ENCODE data around the gene PCDHGB1.
"Not testable (repeated sequence)": the region's sequence is repeated elsewhere in the genome, so short reads cannot be mapped to it uniquely, and the experiment has no call there.

The PCDHGB1 gene

DNA sequence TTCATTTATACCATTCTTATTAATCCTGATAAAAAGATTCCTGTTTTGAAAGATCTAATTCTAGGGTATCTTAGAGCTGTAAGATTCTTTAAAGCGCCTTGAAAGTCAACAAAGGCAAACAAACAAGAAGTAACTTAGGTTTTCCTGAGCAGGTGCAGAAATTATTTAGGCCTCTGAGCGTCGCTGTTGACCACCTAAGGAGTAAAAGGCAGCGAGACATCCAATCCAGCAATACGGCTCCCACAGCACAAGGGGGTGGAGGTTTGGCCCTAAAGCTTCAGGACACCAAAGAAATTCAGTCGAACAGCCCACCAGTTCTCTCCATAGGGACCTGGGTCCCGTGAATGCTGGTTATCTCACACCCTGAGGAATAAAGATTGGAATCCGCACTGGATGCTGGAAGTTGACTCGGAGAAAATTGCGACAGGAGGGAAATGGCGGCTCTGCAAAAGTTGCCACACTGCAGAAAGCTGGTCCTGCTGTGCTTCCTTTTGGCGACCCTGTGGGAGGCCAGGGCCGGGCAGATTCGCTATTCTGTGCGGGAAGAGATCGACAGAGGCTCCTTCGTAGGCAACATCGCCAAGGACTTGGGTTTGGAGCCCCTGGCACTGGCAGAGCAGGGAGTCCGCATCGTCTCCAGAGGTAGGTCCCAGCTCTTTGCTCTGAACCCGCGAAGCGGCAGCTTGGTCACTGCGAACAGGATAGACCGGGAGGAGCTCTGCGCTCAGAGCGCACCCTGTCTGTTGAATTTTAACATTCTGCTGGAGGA is 11.2 kb upstream of the PCDHGB1 start, which contains the start of gene PCDHGA2:
PCDHGA2 (plus strand) TSS at position 223 of the 769 bp plus-strand sequence.
- no peaks in the 10 kb centered on the region; the same call in 1 of the 2 replicates for H3K36me3 ChIP-seq (ENCODE audit: insufficient read depth, low read length)
- H3K9ac ChIP-seq (ENCODE audit: low read depth, low read length): no peak within 1 kb of the TSS
- peaks cover 4% of the 10 kb centered on the region; the same call in 1 of the 2 replicates for H3K9me3 ChIP-seq (ENCODE audit: control insufficient read depth, insufficient read depth, low read length)
- H3K4me1 ChIP-seq (ENCODE audit: insufficient read depth, low read length): no peaks in the 10 kb centered on the region

DNA sequence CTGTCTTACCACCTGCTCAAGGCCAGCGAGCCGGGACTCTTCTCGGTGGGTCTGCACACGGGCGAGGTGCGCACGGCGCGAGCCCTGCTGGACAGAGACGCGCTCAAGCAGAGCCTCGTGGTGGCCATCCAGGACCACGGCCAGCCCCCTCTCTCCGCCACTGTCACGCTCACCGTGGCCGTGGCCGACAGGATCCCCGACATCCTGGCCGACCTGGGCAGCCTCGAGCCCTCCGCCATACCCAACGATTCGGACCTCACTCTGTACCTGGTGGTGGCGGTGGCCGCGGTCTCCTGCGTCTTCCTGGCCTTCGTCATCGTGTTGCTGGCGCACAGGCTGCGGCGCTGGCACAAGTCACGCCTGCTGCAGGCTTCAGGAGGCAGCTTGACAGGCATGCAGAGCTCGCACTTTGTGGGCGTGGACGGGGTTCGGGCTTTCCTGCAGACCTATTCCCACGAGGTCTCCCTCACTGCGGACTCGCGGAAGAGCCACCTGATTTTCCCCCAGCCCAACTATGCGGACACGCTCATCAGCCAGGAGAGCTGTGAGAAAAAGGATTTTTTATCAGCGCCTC is 9.0 kb upstream of the PCDHGB1 start:
- not testable (repeated sequence) for H3K9ac ChIP-seq (ENCODE audit: low read depth, low read length); H3K36me3 ChIP-seq (ENCODE audit: insufficient read depth, low read length); H3K4me1 ChIP-seq (ENCODE audit: insufficient read depth, low read length); H3K9me3 ChIP-seq (ENCODE audit: control insufficient read depth, insufficient read depth, low read length)

DNA sequence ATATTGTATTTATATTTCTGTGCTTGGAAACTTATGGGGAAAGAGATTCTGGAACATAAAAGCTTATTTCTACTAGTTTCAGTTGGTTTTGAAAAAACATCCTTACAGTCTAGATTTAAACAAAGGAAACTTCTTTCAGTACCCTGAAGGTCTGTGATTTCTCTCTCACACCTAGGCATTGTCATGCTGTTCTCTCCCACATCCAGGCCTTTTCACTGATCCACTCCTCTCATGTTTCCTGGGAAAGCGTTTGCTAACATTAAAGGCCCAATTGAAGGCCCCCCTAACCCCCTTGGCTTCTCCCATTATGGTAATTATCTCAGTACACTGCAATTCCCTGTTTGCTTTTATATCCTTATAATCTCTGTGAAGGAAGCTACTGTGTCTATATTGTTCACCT is 7.1 kb upstream of the PCDHGB1 start:
- Histone ChIP-seq H3K4me1 (ENCODE audit: insufficient read depth, low read length) (no peaks in the 10 kb centered on the region), H3K36me3 (ENCODE audit: insufficient read depth, low read length) (no peaks in the 10 kb centered on the region), H3K9ac (ENCODE audit: low read depth, low read length) (no peak overlapping the region), H3K9me3 (ENCODE audit: control insufficient read depth, insufficient read depth, low read length) (peaks cover 6% of the 10 kb centered on the region; the same call in 1 of the 2 replicates)

DNA sequence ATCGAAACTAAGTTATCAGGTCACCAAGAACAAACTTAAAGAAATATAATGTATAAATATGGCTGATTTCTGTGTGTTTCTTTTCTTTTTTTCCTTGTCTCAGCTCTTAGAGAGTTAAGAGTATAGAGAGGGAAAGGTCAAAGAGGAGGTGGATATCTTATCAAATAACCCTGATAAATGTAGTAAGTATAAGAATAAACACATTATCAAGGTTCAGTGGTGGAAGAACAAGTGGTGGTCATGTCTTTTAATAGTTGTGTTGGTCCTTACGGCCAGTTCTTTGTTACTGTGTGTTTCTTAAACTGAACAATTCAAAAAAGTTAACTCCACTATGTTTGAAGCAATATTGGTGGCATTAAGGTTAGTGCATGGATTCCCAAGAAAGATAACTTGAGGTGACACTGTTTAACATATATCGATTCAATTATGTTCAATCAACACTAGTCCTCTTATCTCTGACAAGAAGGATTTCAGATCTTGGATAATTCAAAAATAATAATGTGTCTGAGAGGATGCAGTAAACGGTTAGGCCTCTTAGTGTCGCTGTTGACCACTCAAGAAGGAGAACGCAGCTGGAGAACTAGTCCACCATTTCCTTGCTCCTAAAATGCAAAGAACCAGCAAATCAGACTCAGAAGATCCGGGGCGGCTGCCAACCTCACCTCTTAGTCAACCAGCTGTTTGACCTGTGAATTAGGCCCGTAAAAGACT is 6.5 kb upstream of the PCDHGB1 start, which contains the start of gene PCDHGA3:
PCDHGA3 (plus strand) TSS at position 588 of the 711 bp plus-strand sequence. CDS start 205 bp downstream, outside the sequence.
- H3K4me1 ChIP-seq (ENCODE audit: insufficient read depth, low read length): no peaks in the 10 kb centered on the region
- H3K9ac ChIP-seq (ENCODE audit: low read depth, low read length): no peak within 1 kb of the TSS
- H3K36me3 ChIP-seq (ENCODE audit: insufficient read depth, low read length): no peaks in the 10 kb centered on the region
- H3K9me3 ChIP-seq (ENCODE audit: control insufficient read depth, insufficient read depth, low read length): peaks cover 6% of the 10 kb centered on the region; the same call in 1 of the 2 replicates

DNA sequence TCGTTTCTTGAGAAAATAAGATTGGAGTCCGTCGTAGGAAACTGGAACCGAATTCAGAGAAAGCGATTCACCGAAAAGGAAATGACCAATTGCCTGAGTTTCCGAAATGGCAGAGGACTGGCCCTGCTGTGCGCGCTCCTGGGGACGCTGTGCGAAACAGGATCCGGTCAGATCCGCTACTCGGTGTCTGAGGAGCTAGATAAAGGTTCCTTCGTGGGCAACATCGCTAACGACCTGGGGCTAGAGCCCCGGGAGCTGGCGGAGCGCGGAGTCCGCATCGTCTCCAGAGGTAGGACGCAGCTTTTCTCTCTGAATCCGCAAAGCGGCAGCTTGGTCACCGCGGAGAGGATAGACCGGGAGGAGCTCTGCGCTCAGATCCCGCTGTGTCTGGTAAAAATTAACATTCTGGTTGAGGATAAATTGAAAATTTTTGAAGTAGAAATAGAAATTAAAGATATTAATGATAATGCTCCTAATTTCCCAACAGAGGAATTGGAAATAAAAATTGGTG is 5.9 kb upstream of the PCDHGB1 start:
- no peak overlapping the region for H3K9ac ChIP-seq (ENCODE audit: low read depth, low read length)
- H3K36me3 ChIP-seq (ENCODE audit: insufficient read depth, low read length): no peaks in the 10 kb centered on the region
- no peaks in the 10 kb centered on the region for H3K4me1 ChIP-seq (ENCODE audit: insufficient read depth, low read length)
- H3K9me3 ChIP-seq (ENCODE audit: control insufficient read depth, insufficient read depth, low read length): peaks cover 6% of the 10 kb centered on the region; the same call in 1 of the 2 replicates

DNA sequence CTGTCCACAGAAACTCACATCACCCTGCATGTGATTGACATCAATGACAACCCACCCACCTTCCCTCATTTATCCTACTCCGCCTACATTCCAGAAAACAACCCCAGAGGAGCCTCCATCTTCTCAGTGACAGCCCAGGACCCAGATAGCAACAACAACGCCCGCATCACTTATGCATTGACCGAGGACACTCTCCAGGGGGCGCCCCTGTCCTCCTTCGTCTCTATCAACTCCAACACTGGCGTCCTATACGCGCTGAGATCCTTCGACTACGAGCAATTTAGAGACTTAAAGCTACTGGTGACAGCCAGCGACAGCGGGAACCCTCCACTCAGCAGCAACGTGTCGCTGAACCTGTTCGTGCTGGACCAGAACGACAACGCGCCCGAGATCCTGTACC is 4.6 kb upstream of the PCDHGB1 start:
- H3K9ac ChIP-seq (ENCODE audit: low read depth, low read length): no peak overlapping the region
- no peaks in the 10 kb centered on the region for H3K36me3 ChIP-seq (ENCODE audit: insufficient read depth, low read length)
- H3K9me3 ChIP-seq (ENCODE audit: control insufficient read depth, insufficient read depth, low read length): peaks cover 2% of the 10 kb centered on the region; the same call in 1 of the 2 replicates

DNA sequence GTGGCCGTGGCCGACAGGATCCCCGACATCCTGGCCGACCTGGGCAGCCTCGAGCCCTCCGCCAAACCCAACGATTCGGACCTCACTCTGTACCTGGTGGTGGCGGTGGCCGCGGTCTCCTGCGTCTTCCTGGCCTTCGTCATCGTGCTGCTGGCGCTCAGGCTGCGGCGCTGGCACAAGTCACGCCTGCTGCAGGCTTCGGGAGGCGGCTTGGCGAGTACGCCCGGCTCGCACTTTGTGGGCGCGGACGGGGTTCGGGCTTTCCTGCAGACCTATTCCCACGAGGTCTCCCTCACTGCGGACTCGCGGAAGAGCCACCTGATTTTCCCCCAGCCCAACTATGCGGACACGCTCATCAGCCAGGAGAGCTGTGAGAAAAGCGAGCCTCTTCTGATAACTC is 3.9 kb upstream of the PCDHGB1 start:
- not testable (repeated sequence) for H3K36me3 ChIP-seq (ENCODE audit: insufficient read depth, low read length); H3K9ac ChIP-seq (ENCODE audit: low read depth, low read length); H3K4me1 ChIP-seq (ENCODE audit: insufficient read depth, low read length); H3K9me3 ChIP-seq (ENCODE audit: control insufficient read depth, insufficient read depth, low read length)

More for the DNA sequence above, 4.6 kb upstream of the PCDHGB1 start:
- no peaks in the 10 kb centered on the region for H3K4me1 ChIP-seq (ENCODE audit: insufficient read depth, low read length)

DNA sequence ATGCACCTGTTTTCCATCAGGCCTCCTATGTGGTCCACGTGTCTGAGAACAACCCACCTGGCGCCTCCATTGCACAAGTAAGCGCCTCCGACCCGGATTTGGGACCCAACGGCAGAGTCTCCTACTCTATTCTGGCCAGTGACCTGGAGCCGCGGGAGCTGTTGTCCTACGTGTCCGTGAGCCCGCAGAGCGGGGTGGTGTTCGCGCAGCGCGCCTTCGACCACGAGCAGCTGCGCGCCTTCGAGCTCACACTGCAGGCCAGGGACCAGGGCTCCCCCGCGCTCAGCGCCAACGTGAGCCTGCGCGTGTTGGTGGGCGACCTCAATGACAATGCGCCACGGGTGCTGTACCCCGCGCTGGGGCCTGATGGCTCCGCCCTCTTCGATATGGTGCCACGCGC is 1.7 kb downstream of the PCDHGB1 start:
- Histone ChIP-seq H3K9me3 (ENCODE audit: control insufficient read depth, insufficient read depth, low read length) (no peaks in the 10 kb centered on the region), H3K36me3 (ENCODE audit: insufficient read depth, low read length) (no peaks in the 10 kb centered on the region; the same call in 1 of the 2 replicates)

DNA sequence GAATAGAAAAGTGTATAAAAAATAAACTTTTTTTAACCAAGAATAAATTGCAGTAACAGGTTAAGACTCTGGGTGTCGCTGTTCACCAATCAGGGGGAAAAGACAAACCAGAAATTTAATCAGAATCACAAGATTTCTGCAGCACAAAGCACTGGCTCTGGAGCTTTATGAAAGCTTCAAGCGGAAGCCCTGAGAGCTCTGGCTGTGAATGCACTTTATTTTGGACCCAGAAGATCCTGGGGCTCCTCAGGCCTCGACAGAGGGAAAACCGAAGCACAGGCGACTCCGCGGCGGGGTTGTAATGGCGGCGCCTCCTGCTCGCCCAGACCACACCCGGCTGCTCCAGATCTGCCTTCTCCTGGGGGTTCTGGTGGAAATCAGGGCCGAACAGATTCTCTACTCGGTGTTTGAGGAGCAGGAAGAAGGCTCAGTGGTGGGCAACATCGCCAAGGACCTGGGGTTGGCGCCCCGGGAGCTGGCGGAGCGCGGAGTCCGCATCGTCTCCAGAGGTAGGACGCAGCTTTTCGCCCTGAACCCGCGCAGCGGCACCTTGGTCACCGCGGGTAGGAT is 5.1 kb downstream of the PCDHGB1 start, which contains the start of gene PCDHGA4:
PCDHGA4 (plus strand) TSS at position 122 of the 570 bp plus-strand sequence; CDS start at position 209, 87 bp downstream.
- H3K9ac ChIP-seq (ENCODE audit: low read depth, low read length): no peak within 1 kb of the TSS
- H3K36me3 ChIP-seq (ENCODE audit: insufficient read depth, low read length): no peaks in the 10 kb centered on the region; the same call in 1 of the 2 replicates
- H3K4me1 ChIP-seq (ENCODE audit: insufficient read depth, low read length): no peaks in the 10 kb centered on the region
- 0 out of 2 replicates have a peak, but pooled peaks cover under 1% of the 10 kb centered on the region for H3K9me3 ChIP-seq (ENCODE audit: control insufficient read depth, insufficient read depth, low read length)

More for the DNA sequence above, 1.7 kb downstream of the PCDHGB1 start:
- Histone ChIP-seq H3K4me1 (ENCODE audit: insufficient read depth, low read length) (no peaks in the 10 kb centered on the region), H3K9ac (ENCODE audit: low read depth, low read length) (no peak overlapping the region)

DNA sequence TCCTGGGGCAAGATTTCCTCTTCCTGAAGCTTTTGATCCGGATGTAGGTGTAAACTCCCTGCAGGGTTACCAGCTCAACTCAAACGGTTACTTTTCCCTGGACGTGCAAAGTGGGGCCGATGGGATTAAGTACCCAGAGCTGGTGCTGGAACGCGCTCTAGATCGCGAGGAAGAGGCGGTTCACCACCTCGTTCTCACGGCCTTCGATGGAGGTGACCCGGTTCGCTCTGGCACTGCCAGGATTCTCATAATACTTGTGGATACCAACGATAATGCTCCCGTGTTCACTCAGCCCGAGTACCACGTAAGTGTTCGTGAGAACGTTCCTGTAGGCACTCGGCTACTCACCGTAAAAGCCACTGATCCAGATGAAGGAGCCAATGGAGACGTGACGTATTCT is 5.7 kb downstream of the PCDHGB1 start:
- H3K36me3 ChIP-seq (ENCODE audit: insufficient read depth, low read length): no peaks in the 10 kb centered on the region; the same call in 1 of the 2 replicates
- H3K9ac ChIP-seq (ENCODE audit: low read depth, low read length): no peak overlapping the region
- no peaks in the 10 kb centered on the region for H3K4me1 ChIP-seq (ENCODE audit: insufficient read depth, low read length)
- H3K9me3 ChIP-seq (ENCODE audit: control insufficient read depth, insufficient read depth, low read length): peaks cover 6% of the 10 kb centered on the region; the same call in 1 of the 2 replicates

DNA sequence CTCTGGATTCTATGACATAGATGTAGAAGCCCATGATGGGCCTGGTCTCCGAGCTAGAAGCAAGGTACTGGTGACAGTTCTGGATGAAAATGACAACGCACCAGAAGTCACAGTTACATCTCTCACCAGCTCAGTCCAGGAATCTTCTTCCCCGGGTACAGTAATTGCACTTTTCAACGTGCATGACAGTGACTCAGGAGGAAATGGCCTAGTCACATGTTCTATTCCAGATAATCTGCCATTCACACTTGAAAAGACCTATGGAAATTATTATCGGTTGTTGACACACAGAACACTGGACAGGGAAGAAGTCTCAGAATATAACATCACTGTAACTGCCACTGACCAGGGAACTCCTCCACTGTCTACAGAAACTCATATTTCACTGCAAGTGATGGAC is 6.2 kb downstream of the PCDHGB1 start:
- Histone ChIP-seq H3K4me1 (ENCODE audit: insufficient read depth, low read length) (no peaks in the 10 kb centered on the region), H3K9me3 (ENCODE audit: control insufficient read depth, insufficient read depth, low read length) (peaks cover 8% of the 10 kb centered on the region; the same call in 1 of the 2 replicates), H3K36me3 (ENCODE audit: insufficient read depth, low read length) (no peaks in the 10 kb centered on the region; the same call in 1 of the 2 replicates), H3K9ac (ENCODE audit: low read depth, low read length) (no peak overlapping the region)

DNA sequence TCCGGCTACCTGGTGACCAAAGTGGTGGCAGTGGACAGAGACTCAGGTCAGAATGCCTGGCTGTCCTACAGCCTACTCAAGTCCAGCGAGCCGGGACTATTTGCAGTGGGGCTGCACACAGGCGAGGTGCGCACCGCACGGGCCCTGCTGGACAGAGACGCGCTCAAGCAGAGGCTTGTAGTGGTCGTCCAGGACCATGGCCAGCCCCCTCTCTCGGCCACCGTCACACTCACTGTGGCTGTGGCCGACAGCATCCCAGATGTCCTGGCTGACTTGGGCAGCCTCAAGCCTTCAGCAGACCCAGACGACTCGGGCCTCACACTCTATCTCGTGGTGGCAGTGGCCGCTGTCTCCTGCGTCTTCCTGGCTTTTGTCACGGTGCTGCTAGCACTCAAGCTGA is 7.1 kb downstream of the PCDHGB1 start:
- Histone ChIP-seq H3K4me1 (ENCODE audit: insufficient read depth, low read length) (no peaks in the 10 kb centered on the region), H3K9ac (ENCODE audit: low read depth, low read length) (no peak overlapping the region), H3K36me3 (ENCODE audit: insufficient read depth, low read length) (no peaks in the 10 kb centered on the region; the same call in 1 of the 2 replicates), H3K9me3 (ENCODE audit: control insufficient read depth, insufficient read depth, low read length) (peaks cover 8% of the 10 kb centered on the region; the same call in 1 of the 2 replicates)

DNA sequence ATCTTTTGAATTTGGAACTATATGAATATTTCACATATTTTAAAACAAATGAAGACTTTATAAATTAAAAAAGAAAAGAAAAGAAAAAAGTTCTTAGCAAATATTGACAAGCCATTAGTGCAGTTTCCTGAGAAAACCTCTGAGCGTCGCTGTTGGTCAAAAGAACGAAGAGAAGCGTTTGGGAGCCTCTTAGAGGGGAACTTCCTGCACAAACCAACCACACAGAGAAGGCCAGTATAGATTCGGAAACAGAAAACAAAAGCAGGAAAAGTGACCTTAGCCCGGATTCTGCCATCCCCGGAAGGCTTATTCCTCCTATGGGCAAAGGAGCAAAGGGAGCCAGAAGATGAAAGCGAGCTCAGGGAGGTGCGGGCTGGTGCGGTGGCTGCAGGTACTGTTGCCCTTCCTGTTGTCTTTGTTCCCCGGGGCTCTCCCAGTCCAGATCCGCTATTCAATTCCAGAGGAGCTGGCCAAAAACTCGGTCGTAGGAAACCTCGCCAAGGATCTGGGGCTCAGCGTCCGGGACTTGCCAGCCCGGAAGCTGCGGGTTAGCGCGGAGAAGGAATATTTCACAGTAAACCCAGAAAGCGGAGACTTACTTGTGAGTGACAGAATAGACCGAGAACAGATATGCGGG is 10.0 kb downstream of the PCDHGB1 start, which contains the start of gene PCDHGB2:
PCDHGB2 (plus strand) TSS at position 205 of the 637 bp plus-strand sequence; CDS start at position 347, 142 bp downstream.
- Histone ChIP-seq H3K9me3 (ENCODE audit: control insufficient read depth, insufficient read depth, low read length) (peaks cover 8% of the 10 kb centered on the region; the same call in 1 of the 2 replicates), H3K4me1 (ENCODE audit: insufficient read depth, low read length) (peaks cover 3% of the 10 kb centered on the region; the same call in 1 of the 2 replicates), H3K9ac (ENCODE audit: low read depth, low read length) (no peak within 1 kb of the TSS; the same call in 1 of the 2 replicates), H3K36me3 (ENCODE audit: insufficient read depth, low read length) (no peaks in the 10 kb centered on the region)
